Activated T-cell treated with anti-CD3 and anti-CD28 coated beads, Interleukin-2, amount 50 U/mL, for 1 hour (primary cell): ENCODE data around the gene PSMB3.
"Not testable (repeated sequence)": the region's sequence is repeated elsewhere in the genome, so short reads cannot be mapped to it uniquely, and the experiment has no call there.

ENCODE experiments used
- DNase-seq: peaks from one replicate; pipeline ENCODE4 v3.0.0-alpha.2; 2020

PSMB3 gene

GRCh38 chr17:38716368-38717005, 36.1 kb upstream of the PSMB3 start:
- DNase-seq: no peak

GRCh38 chr17:38717139-38717745, 35.3 kb upstream of the PSMB3 start:
- DNase-seq: no peak

- no peak for DNase-seq
Measured at GRCh38 chr17:38719289-38719942, 33.1 kb upstream of the PSMB3 start.

GRCh38 chr17:38719943-38720641, 32.4 kb upstream of the PSMB3 start:
- no peak for DNase-seq

DNA sequence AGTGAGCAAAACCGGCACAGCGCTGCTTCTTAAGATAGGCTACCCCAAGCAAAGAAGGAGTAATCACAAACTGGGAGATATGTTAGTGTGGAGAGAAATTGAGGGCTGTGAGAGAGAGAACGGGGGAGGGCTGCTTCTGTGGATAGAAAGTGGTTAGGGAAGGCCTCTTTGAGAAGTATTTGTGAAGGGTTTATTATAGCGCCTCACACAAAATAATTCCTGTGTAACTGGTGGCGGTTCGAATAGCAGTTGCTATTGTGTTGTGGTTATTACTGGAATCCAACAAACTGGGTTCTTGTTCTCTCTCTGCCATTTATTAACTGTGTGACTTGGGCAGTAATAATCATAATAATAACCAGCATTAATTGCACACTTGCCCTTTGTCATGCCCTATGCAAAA, 31.6 kb upstream of the PSMB3 start:
- DNase-seq: no peak

DNA sequence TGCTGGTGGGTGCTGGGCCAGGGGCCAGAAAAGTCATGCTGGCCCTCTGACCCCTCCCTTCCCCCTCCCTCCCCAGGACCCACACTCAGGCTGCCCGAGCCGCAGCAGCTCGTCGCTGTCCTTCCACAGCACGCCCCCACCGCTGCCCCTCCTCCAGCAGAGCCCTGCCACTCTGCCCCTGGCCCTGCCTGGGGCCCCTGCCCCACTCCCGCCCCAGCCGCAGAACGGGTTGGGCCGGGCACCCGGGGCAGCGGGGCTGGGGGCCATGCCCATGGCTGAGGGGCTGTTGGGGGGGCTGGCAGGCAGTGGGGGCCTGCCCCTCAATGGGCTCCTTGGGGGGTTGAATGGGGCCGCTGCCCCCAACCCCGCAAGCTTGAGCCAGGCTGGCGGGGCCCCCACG, 30.7 kb upstream of the PSMB3 start:
- DNase-seq: no peak

- no peak for DNase-seq
Measured at GRCh38 chr17:38724337-38724988, 28.1 kb upstream of the PSMB3 start.

GRCh38 chr17:38725066-38725465, 27.5 kb upstream of the PSMB3 start:
- no peak for DNase-seq

DNA sequence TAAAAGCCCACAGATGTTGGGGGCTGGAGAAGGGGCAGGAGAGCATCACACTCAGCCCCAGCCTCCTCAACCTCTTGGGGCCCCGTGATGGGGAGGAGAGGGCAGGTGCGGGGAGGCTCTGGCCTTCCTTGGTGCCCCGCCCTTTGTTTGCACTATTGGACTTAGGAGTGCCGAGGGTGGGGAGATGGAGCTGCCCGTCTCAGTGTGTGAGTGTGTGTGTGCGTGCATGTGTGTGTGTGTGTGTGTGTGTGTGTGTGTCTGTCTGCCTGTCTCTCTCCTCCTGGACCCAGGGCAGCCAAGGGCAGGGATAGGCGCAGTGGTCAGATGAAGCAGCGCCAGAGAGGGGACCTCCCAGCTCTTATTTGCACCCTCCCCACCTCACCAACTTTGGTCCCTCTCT, 26.4 kb upstream of the PSMB3 start:
- DNase-seq: not testable (repeated sequence)

DNA sequence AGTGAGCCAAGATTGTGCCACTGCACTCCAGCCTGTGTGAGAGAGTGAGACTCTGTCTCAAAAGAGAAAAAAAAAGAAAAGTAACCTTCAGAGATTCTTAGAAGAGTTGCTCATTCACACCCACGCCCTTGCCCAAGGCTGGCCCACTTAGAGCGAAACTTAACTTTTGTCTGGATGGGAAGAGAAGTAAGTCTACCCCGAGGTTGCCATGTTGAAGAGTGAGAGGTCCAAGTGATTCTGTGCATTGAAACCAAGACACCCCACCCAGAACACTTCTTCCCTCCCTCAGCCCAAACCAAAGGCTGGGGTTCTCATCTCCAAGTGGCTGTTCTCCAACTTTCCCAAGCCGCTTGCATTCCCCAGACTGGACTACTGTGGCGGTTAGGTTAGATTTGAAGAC, 24.8 kb upstream of the PSMB3 start:
- DNase-seq: peak; percentile 61

DNA sequence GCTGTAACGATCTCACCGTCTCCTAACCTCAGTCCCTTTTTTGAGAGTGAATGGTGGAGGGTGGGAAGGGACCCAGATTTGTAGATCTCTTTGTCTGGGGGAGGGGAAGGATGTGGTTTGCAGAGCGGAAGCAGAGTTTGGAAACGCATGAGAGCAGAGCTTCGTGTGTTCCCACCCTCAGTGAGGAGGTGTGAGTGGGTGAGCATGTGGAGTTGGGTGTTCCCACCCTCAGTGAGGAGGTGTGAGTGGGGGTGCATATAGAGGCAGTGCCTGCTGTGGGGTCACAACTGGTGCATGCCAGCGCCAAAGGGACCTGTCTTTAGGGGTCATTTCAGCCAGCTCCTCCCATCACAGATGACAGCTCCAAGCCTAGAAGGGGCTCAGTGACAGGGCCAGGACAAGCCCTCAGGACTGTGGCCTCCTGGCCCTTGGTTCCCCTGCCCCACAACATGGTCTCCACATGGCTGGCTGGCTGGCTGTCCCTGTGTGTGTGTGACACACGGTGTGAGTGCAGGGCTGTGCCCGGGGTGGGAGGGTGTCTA, 24.2 kb upstream of the PSMB3 start:
- peak; percentile 65 for DNase-seq

DNA sequence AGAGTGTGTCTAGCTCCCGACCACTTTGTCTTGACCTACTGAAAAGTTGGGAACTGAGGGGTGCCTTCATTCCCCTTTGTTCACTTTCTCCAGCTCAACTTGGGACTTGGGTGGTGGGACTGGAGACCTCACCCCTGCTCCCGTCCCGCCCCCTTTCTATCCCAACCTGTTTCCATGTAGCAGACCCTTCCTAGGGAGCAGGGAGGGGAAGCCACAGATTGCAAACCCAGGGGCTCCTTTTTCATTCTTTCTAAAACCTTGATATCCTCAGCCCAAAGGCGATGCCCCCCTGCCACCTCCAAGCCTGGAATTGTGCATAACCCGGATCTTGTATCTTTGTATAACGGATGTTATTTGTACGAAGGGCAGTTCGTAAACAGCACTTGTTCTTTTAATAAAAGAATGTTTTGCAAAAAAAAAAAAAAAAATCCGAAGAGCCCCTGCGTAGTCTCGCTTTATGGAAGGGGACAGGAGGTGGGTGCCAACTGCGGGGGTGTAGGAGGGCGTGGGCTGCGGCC, 23.1 kb upstream of the PSMB3 start:
- no peak for DNase-seq

GRCh38 chr17:38729886-38730525, 22.5 kb upstream of the PSMB3 start, which contains the start of gene CISD3:
CISD3 (plus strand) TSS chr17:38730341; CDS start chr17:38730359, 18 bp downstream.
- peak; percentile 87 for DNase-seq

DNA sequence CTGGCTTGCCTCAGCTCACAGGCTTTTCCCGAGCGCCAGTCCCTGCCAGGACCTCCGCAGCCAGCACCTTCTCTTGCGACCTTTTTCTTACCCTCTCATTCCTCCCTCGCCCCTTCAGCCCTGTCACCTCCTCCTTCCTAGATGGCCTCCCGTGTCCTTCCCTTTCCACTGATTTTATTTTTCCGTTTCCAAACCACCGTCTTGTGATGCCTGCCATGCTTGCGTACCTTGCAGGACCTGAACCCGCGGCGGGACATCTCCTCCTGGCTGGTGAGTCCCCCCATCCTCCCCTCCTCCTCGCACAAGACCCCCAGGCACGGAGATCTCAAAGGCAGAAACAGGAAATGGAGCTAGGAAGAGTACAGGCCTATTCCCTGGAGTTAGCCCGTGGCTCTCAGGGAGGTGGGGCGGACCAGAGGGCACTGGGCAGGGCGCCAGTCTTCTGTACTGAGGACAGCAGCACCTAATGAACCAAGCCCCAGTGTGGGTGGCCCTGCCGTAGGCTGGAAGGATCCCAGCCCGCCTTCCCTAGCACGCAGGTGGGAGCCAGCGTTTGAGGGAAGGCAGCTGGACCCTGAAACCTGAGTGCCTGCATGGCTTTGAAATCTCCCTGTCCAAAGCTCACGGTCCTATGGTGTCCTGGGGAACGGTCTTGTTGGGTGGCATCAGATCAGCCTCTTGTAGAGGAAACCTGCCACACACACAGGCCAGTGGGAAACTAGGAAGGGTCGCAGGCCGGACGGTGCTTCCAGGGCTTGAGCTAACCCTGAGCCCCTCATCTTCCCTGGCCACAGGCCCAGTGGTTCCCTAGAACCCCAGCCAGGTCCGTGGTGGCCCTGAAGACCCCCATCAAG, 21.8 kb upstream of the PSMB3 start:
- DNase-seq: no peak

GRCh38 chr17:38731526-38732294, 20.8 kb upstream of the PSMB3 start:
- no peak for DNase-seq

DNA sequence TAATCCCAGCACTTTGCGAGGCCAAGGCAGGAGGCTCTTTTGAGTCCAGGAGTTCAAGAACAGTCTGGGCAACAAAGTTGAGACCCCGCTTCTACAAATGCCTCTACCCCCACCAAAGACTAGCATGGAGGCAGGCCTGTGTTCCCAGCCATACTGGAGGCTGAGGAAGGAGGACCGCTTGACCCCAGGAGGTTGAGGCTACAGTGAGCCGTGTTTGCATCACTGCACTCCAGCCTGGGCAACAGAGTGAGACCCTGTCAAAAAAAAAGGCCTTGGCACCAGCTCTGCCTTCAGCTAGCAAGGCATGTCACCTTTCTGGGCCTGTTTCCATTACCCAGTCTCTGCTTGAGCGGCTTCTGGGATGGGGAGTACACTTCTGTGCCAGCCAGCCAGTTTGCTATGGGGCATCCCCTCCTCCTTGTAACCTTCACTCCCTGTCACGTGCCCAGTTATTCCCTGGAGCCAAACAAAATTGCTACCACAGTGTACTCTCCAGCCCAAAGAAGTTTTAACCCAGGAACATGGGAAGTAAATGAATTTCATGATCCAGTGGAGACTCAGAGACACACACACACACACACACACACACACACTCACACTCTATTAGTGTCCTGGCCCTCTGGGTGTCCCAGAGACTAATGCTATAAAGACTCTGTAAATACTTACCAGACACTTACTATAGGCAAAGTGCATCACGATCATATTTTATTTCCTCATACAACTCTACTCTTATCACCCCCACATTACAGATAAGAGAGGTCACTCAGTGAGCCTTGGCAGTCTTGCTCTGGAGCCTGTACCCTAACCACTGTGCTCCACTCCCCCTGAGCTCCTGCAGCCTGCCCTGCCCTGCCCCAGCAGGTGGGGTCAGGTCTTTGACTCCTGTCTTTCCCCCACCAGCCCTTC, 19.9 kb upstream of the PSMB3 start:
- no peak for DNase-seq

GRCh38 chr17:38733282-38733981, 19.1 kb upstream of the PSMB3 start:
- DNase-seq: no peak
